Gastrocnemius medialis (tissue), 4 donors: ENCODE data around the gene COL27A1.
"Not testable (repeated sequence)": the region's sequence is repeated elsewhere in the genome, so short reads cannot be mapped to it uniquely, and the experiment has no call there.

Experiments used
- CTCF ChIP-seq, 5 experiments: fragments of 450-650 bp in 3 of 5; fragments of 200-600 bp in 2 of 5; sonication (generic) in 2 of 5; IDR thresholded peaks in 4 of 5; conservative IDR thresholded peaks in 1 of 5; 1 replicate in 4 of 5; 2 replicates in 1 of 5; pipeline ENCODE4 v1.5.1; 2016 to 2019; ENCODE audit warnings: antibody characterized with exemption in 5 of 5, mild to moderate bottlenecking in 3 of 5, moderate library complexity in 3 of 5
- POLR2A ChIP-seq, 2 donors: fragments of 450-650 bp; IDR thresholded peaks; one replicate each; pipeline ENCODE4 v1.6.1; 2017; ENCODE audit warnings: antibody characterized with exemption in 2 of 2, mild to moderate bottlenecking in 2 of 2, moderate library complexity in 2 of 2

- TF ChIP-seq CTCF (IDR thresholded peaks at IDR 0.05 in 4 of 5, conservative IDR thresholded peaks at IDR 0.05 in 1 of 5); POLR2A (IDR thresholded peaks at IDR 0.05): not testable (repeated sequence)
These were observed 177.2 kb downstream of the COL27A1 start for GRCh38 chr9:114332474-114333040.
